GM19238 (cell line): Measurements from ENCODE around the gene CROCC.
"Not testable (repeated sequence)": the region's sequence is repeated elsewhere in the genome, so short reads cannot be mapped to it uniquely, and the experiment has no call there.

ENCODE experiments used
- DNase-seq: peaks from one replicate; pipeline ENCODE4 v3.0.0; 2011; ENCODE audit warnings: low spot score; ENCODE audit not compliant: insufficient read length

CROCC gene

DNA sequence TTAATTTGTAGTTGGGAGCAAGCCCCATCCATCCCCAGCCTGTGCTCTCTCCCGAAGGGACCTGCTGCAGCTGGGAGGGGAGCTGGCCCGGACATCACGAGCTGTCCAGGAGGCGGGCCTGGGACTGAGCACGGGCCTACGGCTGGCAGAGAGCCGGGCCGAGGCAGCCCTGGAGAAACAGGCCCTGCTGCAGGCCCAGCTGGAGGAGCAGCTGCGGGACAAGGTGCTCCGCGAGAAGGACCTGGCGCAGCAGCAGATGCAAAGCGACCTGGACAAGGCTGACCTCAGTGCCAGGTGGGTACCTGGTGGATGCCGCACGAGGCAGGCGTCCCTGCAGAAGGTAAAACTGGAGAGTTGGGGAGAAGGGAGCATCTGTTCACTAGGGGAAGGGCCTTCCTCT, 14.8 kb downstream of the CROCC start:
- DNase-seq: not testable (repeated sequence)

DNA sequence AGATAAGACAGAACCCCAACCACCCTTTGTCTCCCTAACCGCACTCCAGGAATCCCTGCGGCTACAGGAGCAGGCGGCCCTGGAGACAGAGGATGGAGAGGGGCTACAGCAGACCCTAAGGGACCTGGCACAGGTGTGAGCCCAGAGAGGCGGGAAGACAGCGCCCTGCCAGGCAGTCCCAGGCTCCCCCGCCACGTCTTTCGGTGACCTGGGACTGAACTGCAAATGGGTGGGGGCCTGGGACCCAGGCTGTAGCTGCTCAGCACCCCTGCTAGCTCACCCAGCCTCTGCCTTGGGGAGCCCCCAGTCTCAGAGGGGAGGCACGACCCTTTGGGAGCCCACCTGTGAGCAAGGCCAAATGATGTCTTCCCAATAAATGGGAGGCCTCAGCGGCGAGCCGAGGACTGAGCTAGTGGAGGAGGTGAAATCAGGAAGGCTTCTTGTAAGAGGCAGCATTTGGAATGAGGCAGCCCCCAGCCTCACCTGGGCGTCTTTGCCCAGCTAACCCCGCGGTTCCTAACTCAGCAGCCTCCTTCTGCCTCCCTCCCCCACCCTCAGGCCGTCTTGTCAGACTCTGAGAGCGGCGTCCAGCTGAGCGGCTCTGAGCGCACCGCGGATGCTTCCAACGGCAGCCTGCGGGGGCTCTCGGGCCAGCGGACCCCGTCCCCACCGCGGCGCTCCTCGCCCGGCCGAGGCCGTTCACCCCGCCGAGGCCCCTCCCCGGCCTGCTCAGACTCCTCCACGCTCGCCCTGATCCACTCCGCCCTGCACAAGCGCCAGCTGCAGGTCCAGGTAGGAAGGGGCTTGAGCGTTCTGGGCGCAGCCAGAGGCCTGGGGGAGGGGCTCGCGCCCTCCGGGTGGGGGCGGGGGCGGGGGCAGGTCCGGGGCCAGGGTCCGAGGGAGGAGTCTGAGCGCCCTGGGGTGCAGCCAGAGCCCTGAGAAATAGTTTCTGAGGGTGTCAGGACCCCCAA, 16.9 kb downstream of the CROCC start:
- no peak for DNase-seq

DNA sequence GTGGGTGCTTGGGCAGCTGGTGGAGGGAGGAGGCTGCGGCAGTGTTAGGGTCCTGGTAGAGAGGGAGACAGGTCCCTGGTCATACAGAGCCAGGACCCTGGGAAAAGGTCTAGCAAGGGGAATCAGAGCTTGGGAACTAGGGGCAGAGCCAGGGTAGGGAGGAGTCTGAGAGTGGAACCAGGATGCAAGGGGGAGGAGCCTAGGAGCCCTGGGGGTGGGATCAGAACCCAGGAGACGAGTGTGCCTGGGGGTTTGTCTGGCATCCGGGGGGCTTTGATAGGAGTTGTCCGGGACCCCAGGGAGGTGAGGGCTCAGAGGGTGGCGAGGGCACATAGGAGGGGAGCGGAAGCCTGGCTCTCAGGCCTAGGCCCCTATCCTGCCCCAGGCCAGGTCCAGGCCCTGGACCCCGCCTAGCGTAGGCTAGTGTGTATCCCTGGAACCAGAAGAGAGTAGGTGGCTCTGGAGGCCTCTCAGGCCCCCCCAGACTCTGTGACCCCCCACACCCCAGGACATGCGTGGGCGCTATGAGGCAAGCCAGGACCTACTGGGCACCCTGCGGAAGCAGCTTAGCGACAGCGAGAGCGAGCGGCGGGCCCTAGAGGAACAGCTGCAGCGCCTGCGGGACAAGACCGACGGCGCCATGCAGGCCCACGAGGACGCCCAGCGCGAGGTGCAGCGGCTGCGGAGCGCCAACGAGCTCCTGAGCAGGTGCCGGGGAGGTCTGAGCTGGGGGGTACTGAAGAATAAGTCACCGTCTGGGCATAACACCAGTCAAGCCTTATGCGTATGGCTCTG, 17.9 kb downstream of the CROCC start:
- not testable (repeated sequence) for DNase-seq

DNA sequence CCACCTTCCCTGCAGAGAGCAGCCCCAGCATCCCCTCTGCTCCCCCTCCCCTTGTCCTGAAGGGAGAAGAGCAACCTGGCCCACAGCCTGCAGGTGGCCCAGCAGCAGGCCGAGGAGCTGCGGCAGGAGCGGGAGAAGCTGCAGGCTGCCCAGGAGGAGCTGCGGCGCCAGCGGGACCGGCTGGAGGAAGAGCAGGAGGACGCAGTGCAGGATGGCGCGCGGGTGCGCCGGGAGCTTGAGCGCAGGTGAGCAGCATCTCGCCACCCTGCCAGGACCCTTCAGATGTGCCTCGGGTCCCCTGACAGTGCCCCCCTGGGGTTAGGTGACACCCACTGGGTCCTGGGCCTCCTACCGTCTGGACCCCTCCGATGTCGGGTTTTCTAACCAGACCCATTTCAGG, 22.3 kb downstream of the CROCC start:
- no peak for DNase-seq

DNA sequence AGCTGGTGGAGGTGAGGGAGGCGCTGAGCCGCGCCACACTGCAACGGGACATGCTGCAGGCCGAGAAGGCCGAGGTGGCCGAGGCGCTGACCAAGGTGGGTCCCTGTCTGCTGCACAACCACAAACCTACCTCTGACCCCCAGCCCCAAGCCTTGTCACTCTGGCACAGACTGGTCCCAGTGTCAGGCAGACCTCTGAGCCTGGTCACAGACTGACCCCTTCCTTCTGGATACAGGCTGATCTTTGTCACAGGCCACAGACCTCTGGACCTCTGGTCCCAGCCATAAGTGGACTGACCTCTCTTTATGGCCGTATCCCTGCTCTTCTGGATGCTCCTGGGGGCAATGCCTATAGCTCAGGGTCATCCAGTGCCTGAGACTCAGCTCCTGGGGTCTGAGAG, 23.8 kb downstream of the CROCC start:
- not testable (repeated sequence) for DNase-seq

DNA sequence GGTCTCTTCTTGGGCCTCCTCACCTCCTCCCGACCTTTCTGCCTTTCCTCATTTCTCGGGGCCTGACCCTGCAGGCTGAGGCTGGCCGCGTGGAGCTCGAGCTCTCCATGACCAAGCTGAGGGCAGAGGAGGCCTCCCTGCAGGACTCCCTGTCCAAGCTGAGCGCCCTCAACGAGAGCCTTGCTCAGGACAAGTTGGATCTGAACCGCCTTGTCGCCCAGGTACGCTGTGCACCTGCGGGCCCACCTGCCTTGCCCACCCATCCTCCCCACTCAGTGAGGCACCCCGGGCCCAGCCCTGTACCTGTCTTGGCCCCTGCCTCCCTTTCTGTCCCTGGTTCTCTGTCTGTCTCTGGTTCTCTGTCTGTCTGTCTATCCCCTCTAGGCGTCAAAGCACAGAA, 24.5 kb downstream of the CROCC start:
- DNase-seq: not testable (repeated sequence)

DNA sequence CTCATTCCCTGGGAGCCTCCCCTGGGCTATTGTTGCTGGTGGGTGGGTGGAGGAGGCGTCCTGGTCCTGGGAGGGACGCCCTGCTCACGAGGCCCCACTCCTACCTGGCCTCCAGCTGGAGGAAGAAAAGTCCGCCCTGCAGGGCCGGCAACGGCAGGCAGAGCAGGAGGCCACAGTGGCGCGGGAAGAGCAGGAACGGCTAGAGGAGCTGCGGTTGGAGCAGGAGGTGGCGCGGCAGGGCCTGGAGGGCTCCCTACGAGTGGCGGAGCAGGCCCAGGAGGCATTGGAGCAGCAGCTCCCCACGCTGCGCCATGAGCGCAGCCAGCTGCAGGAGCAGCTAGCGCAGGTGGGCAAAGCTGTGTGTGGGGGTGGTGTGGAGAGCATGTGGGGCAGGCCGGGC, 24.9 kb downstream of the CROCC start:
- no peak for DNase-seq

DNA sequence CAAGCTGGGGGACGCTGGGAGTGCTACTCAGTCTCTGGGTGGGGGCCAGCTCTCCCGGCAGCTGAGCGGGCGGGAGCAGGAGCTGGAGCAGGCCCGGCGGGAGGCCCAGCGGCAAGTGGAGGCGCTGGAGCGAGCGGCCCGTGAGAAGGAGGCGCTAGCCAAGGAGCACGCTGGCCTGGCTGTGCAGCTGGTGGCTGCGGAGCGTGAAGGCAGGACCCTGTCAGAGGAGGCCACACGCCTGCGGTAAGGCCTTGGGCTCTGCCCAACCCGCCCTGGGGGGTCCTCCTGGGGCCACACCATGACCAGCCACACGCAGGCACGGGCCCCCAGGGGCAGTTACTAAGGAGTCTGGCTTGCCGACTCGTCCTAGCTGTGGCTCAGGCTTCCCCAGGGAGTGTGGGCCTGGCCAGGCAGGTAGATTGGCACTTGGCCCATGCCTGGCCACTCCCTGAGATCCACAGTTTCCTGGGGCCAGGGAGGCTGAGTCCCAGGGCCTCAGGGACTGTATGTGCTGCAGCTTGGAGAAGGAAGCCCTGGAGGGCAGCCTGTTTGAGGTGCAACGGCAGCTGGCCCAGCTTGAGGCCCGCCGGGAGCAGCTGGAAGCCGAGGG, 26.7 kb downstream of the CROCC start:
- DNase-seq: not testable (repeated sequence)

DNA sequence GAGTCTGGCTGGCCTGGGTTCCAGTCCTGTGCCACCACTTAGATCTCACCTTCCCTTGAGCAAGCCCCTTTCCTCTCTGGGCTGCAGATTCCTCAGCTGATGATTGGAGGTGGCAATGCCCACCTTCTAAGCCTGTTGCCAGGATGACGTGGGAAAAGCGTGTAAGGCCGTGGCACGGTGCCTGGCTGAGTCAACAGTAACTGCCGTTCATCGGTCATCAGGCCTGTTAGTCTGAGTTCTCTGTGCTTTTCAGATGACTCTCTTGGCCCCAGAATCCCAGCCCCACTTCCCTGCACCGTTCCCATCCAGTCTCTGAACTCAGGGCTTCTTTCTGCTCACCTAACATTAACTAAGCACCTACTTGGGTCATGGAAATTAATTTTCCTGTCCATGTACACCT, 27.3 kb downstream of the CROCC start:
- not testable (repeated sequence) for DNase-seq

DNA sequence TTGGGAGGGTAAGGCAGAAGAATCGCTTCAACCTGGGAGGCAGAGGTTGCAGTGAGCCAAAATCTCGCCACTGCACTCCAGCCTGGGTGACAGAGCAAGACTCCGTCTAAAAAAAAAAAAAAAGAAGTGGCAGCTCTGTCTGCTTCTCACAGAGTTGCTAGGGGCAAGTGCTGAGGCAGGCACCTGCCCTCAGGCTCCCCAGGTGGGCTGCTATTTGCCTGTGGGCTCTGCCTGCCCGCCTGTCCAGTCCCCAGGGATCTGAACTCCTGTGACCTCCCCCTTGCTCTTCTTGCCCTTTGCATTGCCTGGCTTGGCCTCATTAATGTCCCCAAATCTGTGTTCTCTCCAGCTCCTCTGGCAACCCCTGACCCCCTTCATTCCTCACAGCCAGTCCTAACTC, 30.6 kb downstream of the CROCC start:
- DNase-seq: not testable (repeated sequence)

DNA sequence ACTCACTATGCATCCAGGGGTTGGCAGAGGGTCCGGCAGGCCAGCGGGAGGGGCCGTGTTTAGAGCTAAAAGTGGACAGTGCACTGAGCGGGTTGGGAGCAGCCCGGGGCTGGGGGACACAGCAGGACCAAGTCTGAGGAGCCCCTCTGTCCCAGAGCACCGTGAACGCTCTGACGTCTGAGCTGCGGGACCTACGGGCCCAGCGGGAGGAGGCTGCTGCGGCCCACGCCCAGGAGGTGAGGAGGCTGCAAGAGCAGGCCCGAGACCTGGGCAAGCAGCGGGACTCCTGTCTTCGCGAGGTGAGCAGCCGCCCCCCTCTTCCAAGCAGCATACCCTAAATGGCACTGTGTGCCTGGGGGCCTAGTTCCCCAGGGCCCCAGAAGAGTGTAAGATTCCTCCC, 32.8 kb downstream of the CROCC start:
- DNase-seq: no peak

DNA sequence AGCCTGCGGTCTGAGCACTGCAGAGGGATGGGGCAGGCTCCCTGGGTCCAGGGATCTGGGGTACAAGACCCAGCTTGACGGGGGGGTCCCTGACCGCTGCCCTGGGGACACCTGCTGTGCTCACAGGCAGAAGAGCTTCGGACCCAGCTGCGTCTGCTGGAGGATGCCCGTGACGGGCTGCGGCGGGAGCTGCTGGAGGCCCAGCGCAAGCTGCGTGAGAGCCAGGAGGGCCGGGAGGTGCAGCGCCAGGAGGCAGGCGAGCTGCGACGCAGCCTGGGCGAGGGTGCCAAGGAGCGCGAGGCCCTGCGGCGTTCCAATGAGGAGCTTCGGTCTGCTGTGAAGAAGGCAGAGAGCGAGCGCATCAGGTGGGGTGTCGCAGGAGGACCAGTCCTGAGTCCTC, 33.5 kb downstream of the CROCC start:
- DNase-seq: no peak

DNA sequence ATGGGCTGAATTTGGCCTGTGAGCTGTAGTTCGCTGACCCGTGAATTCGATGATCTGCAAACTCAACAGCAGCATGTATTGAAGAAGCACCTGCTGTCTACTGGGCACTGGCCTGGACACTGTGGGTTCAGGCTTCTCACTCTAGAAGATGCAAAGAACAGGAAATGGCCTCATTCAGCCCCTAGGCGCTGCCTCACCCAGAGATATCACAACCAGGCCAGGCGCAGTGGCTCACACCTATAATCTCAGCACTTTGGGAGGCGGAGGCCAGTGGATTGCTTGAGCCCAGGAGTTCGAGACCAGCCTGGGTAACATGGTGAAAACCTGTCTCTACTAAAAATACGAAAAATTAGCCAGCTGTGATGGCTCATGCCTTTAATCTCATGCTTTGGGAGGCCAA, 35.0 kb downstream of the CROCC start:
- no peak for DNase-seq

DNA sequence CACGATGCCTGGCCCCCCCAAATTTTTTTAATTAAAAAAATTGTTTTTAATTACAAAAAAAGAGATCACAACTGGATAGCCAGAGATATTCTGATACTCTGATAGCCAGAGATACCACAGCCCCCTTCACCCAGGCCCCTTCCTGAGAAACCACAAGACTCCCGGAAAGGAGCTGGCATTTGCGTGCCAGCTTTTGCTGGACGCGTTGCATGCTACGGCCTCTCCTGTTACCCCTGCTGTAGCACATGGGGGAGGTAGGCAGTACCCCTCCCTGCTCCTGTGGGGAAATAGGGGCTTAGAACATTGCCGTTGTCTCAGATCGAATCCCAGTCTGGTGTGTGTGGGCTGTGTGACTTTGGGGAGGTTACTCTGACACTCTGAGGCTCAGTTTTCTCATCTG, 36.0 kb downstream of the CROCC start:
- no peak for DNase-seq

DNA sequence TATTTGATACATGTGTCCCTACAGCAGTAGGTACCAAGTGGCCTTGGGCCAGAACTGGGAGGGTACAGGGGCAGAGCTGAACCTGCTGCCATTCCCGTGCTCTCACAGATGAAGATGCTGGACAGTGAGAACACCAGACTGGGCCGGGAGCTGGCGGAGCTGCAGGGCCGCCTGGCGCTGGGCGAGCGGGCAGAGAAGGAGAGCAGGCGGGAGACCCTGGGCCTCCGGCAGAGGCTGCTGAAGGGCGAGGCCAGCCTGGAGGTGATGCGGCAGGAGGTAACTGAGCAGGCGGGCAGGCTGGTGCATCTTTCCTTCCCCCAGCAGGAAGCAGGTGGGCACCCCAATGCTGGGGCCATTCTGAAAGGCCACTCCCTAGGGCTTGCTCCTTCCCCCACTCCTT, 36.7 kb downstream of the CROCC start:
- DNase-seq: no peak

DNA sequence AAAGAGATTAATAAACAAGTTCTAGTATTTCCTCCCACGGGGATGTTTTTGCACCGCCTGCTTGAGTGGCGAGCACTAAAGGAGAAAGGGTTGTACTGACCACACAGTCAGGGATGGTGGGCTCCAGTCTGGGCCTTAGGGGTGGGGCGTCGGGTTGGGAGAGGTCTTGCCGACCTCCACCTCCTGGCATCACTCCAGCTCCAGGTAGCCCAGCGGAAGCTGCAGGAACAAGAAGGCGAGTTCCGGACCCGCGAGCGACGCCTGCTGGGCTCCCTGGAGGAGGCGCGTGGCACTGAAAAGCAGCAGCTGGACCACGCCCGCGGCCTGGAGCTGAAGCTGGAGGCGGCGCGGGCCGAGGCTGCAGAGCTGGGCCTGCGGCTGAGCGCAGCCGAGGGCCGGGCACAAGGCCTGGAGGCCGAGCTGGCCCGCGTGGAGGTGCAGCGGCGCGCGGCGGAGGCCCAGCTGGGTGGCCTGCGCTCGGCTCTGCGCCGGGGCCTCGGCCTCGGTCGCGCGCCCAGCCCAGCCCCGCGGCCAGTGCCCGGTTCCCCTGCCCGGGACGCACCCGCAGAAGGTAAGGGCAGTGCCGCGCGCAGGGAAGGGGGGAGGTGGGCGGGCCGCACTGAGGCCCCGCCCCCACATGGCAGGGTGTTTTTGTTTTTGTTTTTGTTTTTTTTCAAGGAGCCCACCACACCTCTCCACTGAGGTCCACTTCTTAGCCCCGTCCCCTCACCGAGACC, 39.0 kb downstream of the CROCC start:
- DNase-seq: peak; percentile 81

DNA sequence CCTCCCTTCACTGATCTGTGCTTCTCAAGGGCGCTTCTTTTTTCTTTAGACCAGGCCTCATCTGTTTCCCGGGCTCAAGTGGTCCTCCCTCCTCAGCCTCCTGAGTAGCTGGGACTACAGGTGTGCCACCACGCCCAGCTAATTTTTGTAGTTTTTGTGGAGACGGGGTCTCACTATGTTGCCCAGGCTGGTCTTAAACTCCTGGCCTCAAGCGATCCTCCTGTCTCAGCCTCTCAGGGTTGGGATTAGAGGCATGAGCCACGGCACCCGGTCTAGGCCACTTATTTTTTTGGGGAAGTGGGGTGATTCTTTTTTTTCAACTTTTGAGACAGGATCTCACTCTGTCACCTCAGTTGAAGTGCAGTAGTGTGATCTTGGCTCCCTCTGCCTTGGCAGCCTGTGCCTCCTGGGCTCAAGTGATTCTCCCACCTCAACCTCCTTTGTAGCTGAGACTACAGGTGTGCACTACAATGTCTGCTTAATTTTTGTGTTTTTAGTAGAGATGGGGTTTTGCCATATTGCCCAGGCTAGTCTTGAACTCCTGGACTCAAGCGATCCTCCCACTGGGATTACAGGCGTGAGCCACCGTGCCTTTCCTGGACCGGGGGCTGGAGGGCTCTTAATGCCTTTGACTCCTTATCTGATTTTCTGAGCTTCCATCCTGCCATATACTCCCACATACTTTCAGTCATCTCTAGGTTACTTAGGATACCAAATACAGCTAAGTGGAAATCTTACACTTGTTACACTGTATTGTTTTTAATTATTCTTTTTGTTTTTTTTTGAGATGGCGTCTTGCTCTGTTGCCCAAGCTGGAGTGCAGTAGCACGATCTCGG, 39.8 kb downstream of the CROCC start:
- no peak for DNase-seq

DNA sequence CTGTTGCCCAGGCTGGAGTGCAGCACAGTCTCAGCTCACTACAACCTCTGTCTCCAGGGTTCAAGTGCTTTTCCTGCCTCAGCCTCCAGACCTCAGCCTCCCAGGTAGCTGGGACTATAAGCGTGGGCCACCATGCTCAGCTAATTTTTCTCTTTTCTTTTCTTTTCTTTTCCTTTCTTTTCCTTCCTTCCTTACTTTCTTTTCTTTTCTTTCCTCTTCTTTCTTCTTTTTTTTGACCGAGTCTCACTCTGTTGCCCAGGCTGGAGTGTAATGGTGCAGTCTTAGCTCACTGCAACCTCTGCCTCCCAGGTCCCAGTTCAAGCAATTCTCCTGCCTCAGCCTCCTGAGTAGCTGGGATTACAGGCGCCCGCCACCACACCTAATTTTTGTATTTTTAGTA, 42.4 kb downstream of the CROCC start:
- not testable (repeated sequence) for DNase-seq

DNA sequence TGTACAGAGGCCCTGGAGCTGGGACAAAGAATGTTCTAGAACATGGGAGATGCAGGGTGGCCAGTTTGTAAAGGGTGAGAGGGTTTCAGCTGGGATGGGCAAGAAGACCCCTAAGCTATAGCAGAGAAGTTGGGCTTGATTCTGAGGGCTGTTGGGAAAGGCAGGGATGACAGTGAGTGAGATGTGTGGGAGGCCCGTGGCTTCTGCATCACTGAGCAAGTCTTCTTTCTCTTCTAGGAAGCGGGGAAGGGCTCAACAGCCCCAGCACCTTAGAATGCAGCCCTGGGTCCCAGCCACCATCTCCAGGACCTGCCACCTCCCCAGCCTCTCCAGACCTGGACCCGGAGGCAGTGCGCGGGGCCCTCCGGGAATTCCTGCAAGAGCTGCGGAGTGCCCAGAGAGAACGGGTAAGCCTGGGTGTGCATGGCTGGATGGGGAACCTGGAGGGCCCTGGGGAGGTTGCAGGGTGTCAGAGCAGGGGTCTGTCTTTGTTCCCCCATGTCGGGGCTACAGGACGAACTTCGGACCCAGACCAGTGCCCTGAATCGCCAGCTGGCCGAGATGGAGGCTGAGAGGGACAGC, 43.8 kb downstream of the CROCC start:
- DNase-seq: no peak

DNA sequence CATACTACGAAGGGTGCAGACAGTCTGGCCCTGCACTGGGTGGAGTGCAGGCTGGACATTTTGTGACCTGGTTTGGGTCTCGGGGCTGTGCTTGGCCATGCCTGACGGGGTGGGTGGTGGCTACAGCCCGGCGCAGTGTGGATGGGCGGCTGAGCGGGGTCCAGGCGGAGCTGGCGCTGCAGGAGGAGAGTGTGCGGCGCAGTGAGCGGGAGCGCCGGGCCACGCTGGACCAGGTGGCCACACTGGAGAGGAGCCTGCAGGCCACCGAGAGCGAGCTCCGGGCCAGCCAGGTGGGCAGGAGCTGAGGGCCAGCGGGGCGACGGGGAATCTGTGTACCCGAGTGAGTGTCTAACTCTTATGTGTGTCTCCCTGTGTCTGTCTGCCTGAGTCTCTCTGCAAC, 44.6 kb downstream of the CROCC start:
- DNase-seq: no peak
